ENCODE results near the gene PCID2.

The PCID2 gene

DNA sequence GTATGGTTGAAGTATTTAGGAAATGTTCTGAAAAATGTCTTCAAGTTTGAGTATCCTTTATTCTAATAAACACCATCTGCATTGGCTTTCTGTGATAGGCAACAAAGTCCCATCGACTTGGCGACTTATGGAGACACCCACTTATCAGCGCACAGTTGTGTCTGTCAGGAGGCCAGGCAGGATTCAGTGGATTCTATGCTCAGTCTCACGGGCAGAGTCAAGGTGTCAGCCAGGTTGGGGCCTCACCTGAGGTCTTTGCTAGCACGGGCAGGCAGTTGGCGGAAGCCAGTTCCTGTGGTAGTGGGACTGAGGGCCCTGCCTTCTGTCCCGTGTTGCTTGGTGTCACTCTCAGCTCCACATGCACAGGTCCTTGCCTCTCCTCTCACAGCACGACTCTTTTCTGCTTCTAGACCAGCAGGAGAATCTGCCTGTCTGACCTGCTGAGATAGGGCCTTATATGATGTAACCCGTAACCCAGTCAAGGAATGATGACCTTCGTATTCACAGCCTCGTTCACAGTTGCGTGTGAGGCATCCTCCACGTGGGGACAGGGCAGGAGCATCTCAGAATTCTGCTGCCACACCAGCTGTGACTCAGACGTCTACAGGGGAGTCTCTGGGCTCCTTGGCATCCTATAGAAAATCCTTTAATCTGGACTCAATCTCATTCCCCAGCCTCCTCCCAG is 10.9 kb upstream of the PCID2 start:
- no peak for DNase-seq (ENCODE audit: low read depth)
- H3K4me3 ChIP-seq (ENCODE audit: low read depth, low read length) = no peak overlapping the region
- TF ChIP-seq, protein P1, sequence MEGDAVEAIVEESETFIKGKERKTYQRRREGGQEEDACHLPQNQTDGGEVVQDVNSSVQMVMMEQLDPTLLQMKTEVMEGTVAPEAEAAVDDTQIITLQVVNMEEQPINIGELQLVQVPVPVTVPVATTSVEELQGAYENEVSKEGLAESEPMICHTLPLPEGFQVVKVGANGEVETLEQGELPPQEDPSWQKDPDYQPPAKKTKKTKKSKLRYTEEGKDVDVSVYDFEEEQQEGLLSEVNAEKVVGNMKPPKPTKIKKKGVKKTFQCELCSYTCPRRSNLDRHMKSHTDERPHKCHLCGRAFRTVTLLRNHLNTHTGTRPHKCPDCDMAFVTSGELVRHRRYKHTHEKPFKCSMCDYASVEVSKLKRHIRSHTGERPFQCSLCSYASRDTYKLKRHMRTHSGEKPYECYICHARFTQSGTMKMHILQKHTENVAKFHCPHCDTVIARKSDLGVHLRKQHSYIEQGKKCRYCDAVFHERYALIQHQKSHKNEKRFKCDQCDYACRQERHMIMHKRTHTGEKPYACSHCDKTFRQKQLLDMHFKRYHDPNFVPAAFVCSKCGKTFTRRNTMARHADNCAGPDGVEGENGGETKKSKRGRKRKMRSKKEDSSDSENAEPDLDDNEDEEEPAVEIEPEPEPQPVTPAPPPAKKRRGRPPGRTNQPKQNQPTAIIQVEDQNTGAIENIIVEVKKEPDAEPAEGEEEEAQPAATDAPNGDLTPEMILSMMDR (IDR thresholded peaks at IDR 0.05; ENCODE audit: control insufficient read depth, extremely low read depth, insufficient read depth) = no peak

GRCh38 chr13:113218586-113218985 is 10.1 kb upstream of the PCID2 start:
- no peak overlapping the region for H3K4me3 ChIP-seq (ENCODE audit: low read depth, low read length)
- TF ChIP-seq, protein P1 (IDR thresholded peaks at IDR 0.05; ENCODE audit: control insufficient read depth, extremely low read depth, insufficient read depth) = no peak
- DNase-seq (ENCODE audit: low read depth) = no peak

GRCh38 chr13:113216254-113217048 is 8.0 kb upstream of the PCID2 start:
- peak; percentile 71 for DNase-seq (ENCODE audit: low read depth)
- H3K4me3 ChIP-seq (ENCODE audit: low read depth, low read length) = peak overlapping the region; percentile 12
- TF ChIP-seq, protein P1 (IDR thresholded peaks at IDR 0.05; ENCODE audit: control insufficient read depth, extremely low read depth, insufficient read depth) = no peak

- no peak overlapping the region for H3K4me3 ChIP-seq (ENCODE audit: low read depth, low read length)
- TF ChIP-seq, protein P1 (IDR thresholded peaks at IDR 0.05; ENCODE audit: control insufficient read depth, extremely low read depth, insufficient read depth) = no peak
- DNase-seq (ENCODE audit: low read depth) = no peak
Observed at GRCh38 chr13:113211774-113212173, 3.3 kb upstream of the PCID2 start.

GRCh38 chr13:113210833-113211232 is 2.4 kb upstream of the PCID2 start:
- TF ChIP-seq, protein P1 (IDR thresholded peaks at IDR 0.05; ENCODE audit: control insufficient read depth, extremely low read depth, insufficient read depth) = no peak
- no peak for DNase-seq (ENCODE audit: low read depth)
- peak overlapping the region; percentile 65 for H3K4me3 ChIP-seq (ENCODE audit: low read depth, low read length)

- TF ChIP-seq, protein P1 (IDR thresholded peaks at IDR 0.05; ENCODE audit: control insufficient read depth, extremely low read depth, insufficient read depth) = no peak
- peak; percentile 46 for DNase-seq (ENCODE audit: low read depth)
- peak overlapping the region; percentile 65 for H3K4me3 ChIP-seq (ENCODE audit: low read depth, low read length)
Observed at GRCh38 chr13:113209759-113210421, 1.4 kb upstream of the PCID2 start.
